SIG-M5 treated with dmso at 0.1 percent for 504 hours (cell line): ENCODE measurements around the gene STPG2.

ENCODE experiments used
- DNase-seq: peaks from one replicate; lab custom pipeline; 2025; ENCODE audit not compliant: unreplicated experiment; lab: John Stamatoyannopoulos, UW

Gene STPG2

DNA sequence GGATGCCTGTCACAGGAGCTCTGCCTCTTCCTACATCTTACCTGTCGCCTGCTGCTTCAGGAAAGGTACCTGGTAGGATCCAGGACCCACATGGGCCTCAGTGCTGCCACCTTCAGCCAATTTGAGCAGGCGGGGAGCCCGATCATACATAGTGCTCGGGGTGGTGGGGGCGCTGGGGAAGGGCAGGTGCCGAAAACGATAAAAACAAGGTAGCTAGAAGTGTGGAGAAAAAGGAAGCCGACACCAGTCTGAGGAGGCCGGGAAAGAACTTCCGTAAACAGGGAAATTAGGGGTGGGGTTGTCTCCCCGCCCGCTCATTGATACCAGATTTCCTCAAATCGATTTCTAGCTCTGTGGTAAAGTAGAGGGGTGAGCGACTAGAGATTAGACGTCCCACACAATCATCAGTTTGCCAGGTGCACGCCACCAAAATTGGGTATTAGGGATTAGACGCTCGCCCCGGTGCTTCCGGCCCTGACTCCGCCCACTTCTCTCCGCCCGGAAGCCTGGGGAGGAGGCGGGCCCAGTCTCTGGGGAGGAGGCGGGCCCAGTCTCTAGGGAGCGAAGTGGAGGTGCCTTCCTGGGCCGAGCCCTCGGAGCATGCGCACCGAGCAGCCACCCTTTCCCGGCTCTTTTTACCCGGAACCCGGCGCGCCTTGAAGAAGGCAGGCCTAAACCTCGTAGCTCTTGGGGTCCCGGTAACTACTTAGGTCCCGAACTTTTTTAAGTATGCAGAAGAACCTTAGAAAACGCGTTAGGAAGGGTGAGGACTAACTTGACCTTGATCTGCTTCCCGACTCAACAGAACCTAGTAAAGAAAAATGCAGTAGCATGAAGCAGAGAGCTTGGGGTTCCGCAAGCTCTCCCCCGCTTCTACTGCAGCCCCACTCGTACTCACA, at the start of gene STPG2:
STPG2 (minus strand) TSS at position 476 of the 899 bp plus-strand sequence.
- DNase-seq = peak; percentile 79

DNA sequence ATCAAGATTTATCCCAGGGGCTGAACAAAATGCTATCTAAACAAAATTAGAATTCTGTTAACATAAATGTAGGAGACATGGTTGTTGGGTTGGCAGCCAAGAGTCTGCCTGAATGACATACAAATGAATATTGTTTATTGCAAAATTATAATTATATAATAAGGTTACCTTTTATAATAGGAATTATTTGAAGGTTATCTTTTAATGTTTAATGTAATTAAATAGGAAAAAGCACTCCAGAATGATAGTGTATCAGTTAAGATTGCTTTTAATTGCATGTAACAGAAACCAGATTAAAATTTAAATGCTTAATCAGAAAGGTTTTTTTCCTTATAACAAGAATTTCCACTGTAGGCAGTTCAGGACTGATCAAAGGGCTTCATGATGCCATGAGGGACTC, 42.0 kb upstream of the STPG2 start:
- no peak for DNase-seq

DNA sequence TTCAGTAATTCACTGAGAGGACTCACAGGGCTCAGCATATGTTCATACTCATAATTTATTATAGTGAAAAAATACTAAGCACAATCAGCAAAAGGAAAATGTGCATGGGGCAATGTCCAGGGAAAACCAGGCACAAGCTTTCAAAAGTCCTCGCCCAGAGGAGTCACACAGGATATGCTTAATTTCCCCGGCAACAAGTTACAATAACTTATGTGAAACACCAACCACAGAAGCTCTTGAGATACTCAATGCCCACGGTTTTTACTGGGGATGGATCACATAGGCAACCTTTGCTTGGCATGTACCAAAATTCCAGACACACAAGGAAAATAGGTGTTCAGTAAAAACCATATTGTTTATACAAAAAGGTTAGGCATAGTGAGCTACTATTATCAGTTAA, 38.5 kb upstream of the STPG2 start:
- DNase-seq = peak; percentile 10

DNA sequence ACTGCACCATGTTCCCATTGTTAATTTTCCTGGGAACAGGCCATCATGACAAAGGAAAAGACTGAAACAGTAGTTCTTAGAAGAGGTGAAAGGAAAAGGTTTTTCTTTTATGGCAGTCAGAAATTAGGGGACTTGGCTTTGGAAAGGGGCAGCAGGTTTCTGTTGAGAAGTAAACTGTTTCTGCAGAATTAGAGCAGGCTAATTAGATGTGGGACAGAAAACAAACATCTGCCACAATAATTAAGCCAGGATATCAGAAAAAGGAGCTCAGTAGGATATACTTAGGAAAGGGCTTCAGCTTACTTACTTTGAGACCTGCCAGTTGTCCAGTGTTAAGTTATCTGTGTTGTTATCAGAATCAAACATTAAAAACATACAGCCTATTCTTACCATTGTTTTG, 36.7 kb upstream of the STPG2 start:
- DNase-seq = no peak

DNA sequence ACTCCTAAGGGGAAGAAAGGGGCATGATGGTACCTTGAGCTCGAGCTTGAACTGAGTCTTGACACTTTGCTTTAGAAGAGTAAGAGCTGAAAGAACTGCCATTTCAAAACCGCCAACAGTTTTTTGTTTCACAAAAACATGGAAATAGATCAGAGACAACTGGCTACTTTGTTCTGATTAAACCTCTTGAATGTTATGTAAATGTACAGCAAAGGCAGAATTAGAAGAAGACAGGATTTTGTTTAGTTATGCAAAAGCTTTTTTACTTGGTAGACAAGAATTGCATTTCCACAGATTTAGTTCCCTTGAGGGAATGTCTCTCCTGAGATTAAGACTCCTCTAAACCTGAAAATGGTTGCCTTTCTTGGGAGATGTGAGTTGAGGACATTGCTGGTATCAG, 33.3 kb upstream of the STPG2 start:
- DNase-seq = no peak

DNA sequence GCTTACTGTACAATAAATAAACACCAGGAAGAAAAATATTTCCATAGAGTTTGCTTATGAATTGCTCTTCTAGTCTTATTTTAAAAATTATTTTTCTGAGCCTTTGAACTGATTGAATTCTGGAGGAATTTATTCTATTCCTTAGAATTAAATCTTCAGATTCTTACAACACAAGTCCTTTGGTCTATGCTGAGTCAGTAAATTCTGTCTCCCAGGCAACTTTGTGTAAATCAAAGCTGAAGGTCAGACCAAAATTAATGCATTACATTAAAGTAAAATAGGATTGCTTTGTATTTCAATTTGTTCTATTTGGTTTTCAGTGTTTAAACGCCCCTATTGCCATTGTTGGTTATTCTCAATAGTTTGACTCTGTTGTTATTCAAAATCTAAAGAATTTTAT, 26.8 kb upstream of the STPG2 start:
- no peak for DNase-seq

DNA sequence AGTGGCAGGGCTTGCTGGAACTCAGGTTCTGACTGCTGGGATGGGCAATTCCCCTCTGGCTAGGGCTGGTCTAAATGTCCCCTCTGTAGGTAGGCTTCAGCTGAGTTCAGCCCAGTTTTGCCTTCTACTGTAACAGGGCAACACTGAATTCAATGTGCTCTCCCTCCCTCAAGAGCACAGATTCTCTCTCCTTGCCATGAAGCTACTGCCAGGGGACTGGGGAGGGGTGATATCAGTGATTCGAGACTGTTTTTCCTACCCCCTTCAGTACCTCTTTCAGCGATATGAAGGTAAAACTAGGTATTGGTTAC, 23.4 kb upstream of the STPG2 start:
- DNase-seq = no peak

DNA sequence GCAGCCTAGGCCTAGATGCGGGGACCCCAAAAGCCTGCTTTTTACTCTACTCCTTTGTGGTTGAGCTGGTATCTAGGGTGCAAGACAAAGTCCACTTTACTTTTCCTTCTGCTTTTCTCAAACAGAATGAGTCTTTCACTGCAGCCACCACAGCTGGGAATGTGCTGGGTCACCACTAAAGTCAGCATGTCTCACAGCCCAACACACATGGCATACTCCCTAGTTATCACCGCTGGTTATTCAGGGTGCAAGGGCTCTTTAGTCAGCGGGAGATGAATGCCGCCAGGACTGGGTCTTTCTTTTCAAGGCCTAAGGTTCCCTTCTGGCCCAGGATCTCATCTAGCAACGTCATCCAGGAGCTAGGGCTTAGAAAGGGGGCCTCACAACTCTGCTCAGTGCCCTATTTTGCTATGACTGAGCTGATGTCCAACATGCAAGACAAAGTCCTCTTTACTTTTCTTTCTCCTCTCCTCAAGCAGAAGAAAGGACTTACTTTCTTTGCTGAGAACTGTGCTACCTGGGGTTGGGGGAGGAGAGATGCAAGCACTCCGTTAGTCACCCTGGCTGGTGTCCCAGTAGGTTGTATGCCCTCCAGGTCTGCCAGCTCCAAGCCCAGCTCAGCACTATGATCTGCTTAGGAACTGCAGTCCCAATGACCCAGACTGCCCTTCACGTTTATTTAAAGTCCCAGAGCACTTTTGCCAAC, 22.9 kb upstream of the STPG2 start:
- DNase-seq = no peak

DNA sequence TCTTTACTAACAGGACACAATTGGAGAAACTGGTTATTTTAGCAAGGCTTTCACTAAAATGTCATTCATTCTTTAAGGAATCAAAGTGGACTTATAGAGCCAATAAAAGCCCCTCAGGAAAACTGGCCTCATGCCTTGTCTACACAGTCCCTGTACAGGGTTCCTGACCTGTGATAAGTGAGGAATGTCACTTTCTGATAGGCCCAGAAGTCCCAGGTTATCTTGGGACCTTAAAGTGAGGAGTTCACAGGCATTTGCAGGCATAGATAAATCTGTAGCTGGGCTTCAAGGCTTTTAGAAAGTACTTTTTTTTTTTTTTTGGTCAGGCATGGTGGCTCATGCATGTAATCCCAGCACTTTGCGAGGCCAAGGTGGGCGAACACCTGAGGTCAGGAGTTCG, 19.4 kb upstream of the STPG2 start:
- no peak for DNase-seq

DNA sequence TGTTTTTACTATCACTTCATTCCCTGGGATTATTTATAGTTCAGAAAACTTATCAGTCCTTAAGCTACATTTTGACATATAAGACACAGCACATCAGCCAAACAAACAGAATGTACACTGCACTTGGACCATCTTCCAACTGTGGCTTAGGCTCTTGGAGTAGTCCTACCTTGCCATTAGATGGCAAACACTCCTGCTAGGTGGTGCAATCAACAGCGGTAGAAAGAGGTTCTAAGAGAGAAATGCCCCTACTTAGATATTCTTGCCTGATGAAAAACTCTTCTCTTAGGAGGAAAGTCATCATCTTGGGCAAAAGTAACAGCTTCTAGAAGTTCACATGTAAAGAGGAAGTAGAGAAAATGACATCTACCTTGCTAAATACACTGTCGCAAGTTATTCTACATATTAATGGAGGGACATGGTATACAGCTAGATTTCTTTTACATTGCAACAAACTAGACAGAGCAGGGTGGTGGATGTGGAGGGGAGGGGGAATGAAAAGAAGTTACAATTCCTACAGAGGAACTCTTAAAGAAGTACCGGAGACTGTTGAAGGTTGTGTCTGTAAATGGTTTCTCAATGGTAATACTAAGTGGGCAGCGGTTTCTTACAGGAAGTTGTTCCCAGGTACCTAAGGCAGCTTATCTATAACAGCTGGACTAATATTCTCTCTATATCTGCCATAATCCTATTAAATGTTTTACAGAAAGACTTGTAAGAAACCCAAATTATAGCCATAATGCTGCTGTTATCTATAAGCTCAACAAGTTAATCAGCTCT, 8.1 kb upstream of the STPG2 start:
- DNase-seq = peak; percentile 4

DNA sequence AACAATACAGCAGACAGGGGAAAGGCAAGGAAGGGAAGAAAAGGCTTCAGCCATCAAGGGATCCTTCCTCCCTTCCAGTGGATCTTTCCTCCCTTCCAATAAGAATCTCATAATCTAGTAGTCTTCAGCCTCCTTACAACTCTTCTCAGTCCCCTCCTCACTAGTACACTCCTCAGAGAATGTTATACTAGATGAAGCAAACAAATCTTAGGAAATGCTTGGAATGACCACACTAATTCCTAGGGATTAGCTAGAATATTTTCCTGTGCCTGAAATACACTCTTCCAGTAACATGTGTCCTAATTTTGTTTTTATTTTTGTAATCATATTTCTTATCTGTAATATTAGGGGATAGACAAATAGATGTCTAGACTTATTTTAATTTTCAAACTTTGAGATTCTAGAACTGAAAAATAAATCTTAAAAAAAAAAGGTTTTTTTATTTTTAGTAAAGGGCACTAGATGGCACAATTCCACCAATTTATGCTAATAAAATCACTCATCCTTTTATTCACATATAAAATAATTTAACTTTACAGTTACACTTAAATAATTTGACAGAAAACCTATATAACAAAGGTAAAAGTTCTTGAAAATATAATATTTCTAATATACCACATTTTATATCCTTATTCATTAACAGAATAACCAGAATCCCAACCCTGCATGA, 7.0 kb upstream of the STPG2 start:
- no peak for DNase-seq

DNA sequence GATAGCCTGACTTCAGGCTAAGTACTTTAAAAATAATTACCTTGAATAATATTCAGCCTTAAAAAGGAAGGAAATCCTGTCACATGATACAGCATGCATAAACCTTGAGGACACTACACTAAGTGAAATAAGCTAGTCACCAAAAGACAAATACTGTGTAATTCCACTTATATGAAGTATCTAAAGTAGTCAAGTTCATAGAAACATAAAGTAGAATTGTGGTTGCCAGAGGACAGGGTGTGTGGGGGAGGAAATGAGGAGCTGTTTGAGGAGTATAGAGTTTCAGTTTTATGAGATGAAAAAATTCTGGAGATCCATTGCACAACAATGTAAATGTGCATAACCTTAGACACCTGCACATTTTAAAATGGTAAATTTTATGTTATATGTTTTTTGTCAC, 5.6 kb upstream of the STPG2 start:
- DNase-seq = no peak

DNA sequence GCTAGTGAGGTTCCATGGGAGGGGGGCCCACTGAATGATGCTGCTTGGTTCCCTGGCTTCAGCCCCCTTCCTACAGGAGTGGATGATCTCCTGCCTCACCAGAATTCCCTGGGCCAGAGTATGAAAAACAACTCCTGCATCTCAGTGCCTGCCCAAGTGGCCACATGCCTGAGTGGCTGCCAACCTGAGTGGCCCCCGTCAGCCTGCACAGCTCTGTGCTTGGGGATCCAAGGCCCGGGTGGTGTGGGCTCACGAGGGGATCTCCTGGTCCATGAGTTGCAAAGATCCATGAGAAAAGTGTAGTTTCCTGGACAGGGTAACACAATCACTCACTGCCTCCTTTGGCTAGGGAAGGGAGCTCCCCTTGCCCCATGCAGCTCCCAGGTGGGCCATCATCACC, 17.1 kb downstream of the STPG2 start:
- DNase-seq = no peak

DNA sequence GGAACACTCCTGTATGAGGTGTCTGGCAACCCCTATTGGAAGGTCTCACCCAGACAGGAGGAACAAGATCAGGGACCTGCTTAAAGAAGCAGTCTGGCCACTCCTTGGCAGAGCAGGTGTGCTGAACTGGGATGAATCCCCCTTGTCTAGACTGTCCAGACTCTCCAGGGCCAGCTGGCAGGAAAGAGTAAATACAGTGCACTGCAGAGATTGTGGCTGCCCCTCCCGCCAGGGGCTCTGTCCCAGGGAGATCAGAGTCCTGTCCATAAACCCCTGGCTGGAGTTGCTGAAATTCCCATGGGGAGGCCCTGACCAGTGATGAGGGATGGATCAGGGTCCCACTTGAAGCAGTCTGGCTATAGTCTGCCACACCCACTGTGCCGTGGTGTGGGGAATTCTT, 17.7 kb downstream of the STPG2 start:
- DNase-seq = no peak

DNA sequence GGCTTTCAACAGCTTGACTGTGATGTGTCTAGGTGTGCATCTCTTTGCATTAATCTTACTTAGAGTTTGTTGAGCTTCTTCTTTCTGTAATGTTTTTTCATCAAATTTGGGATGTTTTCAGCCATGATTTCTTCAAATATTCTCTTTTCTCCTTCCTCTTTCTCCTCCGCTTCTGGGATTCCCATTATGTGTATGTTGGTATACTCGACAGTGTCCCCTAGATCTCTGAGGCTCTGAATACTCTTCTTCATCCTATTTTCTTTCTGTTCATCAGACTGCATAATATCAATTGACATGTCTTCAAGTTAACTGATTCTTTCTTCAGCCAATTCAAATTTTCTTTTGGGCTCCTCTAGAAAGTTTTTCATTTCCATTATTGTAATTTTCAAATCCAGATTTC, 25.9 kb downstream of the STPG2 start:
- DNase-seq = no peak

DNA sequence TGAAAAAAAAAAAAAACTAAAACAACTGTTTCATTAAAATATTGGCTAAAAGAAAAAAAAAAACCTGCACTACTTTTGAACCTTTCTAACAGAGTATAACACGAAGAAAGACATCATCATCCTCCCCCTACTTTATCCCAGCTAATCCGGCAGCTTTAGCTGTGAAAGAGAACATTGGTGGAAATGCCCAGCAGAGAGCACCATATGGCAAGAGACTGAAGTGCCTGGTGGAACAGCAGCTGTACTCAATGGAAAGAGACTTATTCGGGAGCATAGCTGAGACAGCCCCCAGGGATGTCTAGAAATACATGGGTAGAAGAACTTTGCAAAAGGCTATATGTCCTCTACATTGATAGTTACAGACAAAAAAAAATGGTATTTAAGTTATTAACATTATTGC, 30.3 kb downstream of the STPG2 start:
- DNase-seq = peak; percentile 11

DNA sequence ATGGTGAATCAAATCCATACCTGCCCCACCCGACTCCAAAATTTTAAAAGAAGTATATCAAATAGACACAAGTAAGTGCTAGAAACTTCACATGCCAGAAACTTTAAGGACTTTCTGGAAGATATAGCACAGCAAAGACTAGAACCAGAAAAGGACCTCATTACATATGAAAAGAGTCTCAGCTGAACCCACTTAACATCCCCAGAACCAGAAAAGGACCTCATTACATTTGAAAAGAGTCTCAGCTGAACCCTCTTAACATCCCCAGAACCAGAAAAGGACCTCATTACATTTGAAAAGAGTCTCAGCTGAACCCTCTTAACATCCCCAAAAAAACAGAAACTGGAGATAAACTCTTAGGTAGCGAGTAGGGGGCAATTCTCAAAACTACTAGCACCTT, 32.3 kb downstream of the STPG2 start:
- DNase-seq = no peak

DNA sequence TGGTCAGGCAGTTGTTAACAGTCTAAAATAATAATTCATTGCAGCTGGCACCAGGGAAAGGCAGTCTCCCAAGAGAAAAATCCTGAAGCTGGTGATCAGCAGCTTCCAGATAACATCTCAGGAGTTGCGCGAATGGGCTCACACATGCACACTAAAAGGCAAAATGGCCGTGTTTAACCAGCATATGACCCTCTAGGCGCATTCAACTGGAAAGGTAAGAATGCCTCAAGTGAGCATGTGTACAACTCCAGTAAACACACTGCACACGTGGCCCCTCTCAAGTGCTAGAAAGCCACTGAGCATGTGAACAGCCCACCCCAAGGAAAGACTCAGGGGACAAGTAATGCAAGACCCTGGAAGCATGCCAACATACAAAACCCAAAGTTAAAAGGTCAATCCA, 33.1 kb downstream of the STPG2 start:
- DNase-seq = no peak

DNA sequence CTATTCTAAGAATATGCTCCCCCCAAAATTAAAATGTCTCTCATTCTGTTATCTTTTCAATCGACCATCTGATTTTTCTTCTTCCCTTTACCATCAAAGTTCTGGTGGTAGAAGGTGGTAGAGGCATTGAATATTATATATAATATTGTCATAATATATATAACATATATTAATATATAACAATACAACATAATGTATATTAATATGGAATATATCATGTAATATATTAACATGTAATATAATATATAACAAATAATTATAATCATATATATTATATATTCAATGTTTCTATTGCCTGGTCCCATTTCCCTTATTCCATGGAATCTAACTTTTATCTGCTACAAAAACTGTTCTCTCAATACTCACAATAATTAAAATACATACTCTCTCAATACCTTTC, 40.6 kb downstream of the STPG2 start:
- DNase-seq = no peak

DNA sequence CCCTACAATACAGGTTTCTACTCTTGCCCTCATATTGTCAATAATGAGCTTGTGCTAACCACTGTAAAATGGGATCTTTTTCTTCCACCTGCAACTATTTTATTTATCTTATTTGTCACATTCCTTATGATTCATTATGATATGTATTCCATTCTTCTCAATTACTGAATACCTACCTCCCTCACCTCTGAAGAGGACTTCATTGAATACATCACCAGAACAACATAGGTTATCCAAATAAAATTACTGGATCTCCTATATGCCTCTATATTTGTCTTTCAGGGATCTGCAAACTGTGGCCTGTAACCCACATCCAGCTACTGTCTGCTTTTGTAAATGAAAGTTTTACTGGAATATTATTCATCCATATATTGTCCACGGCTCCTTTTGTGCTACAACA, 41.3 kb downstream of the STPG2 start:
- DNase-seq = no peak

DNA sequence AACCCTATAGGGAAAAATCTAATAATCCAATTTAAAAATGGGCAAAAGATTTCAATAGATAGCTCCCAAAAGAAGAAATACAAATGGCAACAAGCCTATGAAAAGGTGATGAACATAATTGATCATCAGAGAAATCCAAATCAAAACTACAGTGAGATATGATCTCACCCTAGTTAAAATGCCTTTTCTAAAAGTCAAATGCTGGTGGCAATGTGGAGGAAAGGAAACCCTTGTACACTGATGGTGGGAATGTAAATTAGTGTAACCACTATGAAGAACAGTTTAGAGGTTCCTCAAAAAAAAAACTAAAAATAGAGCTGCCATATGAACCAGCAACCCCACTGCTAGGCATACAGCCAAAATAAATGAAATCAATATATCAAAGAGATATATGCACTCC, 44.5 kb downstream of the STPG2 start:
- DNase-seq = no peak
